Kidney capillary endothelial cell (primary cell): ENCODE measurements around the gene CCDC195.

Experiments used
- DNase-seq: peaks from one replicate; pipeline ENCODE4 v3.0.0-alpha.2; 2018; ENCODE audit warnings: low spot score

The CCDC195 gene

GRCh38 chr2:224716201-224716600 is at the start of gene CCDC195:
TSS of gene CCDC195 (minus strand) at chr2:224716365. CDS start at chr2:224716365, 0 bp downstream.
- no peak for DNase-seq

- no peak for DNase-seq
These were observed 48.5 kb upstream of the CCDC195 start for GRCh38 chr2:224764565-224765236.

GRCh38 chr2:224757934-224758548 is 41.9 kb upstream of the CCDC195 start:
- no peak for DNase-seq

GRCh38 chr2:224753743-224754540 is 37.8 kb upstream of the CCDC195 start:
- DNase-seq, result no peak

GRCh38 chr2:224751996-224752698 is 36.0 kb upstream of the CCDC195 start:
- no peak for DNase-seq

GRCh38 chr2:224749136-224749535 is 33.0 kb upstream of the CCDC195 start:
- DNase-seq, result no peak

- DNase-seq, result no peak
These were observed 31.6 kb upstream of the CCDC195 start for GRCh38 chr2:224747765-224748164.

- no peak for DNase-seq
These were observed 20.1 kb upstream of the CCDC195 start for GRCh38 chr2:224736227-224736626.

- no peak for DNase-seq
These were observed 18.8 kb upstream of the CCDC195 start for GRCh38 chr2:224734949-224735348.

GRCh38 chr2:224731665-224732064 is 15.5 kb upstream of the CCDC195 start:
- no peak for DNase-seq

GRCh38 chr2:224729435-224729834 is 13.3 kb upstream of the CCDC195 start:
- no peak for DNase-seq

- DNase-seq, result no peak
These were observed 8.2 kb upstream of the CCDC195 start for GRCh38 chr2:224724331-224724730.

GRCh38 chr2:224723586-224724217 is 7.5 kb upstream of the CCDC195 start:
- no peak for DNase-seq

GRCh38 chr2:224722770-224723169 is 6.6 kb upstream of the CCDC195 start:
- no peak for DNase-seq

- DNase-seq, result no peak
These were observed 6.1 kb upstream of the CCDC195 start for GRCh38 chr2:224722250-224722649.

GRCh38 chr2:224716921-224717320 is 756 bp upstream of the CCDC195 start:
- no peak for DNase-seq

GRCh38 chr2:224711859-224712665 is 4.1 kb downstream of the CCDC195 start:
- DNase-seq, result no peak

GRCh38 chr2:224711381-224711780 is 4.8 kb downstream of the CCDC195 start:
- DNase-seq, result no peak

- DNase-seq, result no peak
These were observed 6.9 kb downstream of the CCDC195 start for GRCh38 chr2:224709301-224709700.

GRCh38 chr2:224694502-224694901 is 21.7 kb downstream of the CCDC195 start:
- no peak for DNase-seq

- no peak for DNase-seq
These were observed 24.6 kb downstream of the CCDC195 start for GRCh38 chr2:224691563-224691962.
